ENCODE measurements around the gene VPS37D.

- TF ChIP-seq POLR2AphosphoS5 (IDR thresholded peaks at IDR 0.05; ENCODE audit: borderline replicate concordance, low read depth, low read length): no peak
- no peak for TF ChIP-seq EZH2 (IDR thresholded peaks at IDR 0.05)
- TF ChIP-seq FOXP2 (optimal IDR thresholded peaks at IDR 0.05; ENCODE audit: control extremely low read depth, extremely low read length, insufficient read depth): no peak
Measured at GRCh38 chr7:73631558-73631957, 36.1 kb upstream of the VPS37D start.
